Activated naive CD8-positive, alpha-beta T cell treated with anti-CD3 and anti-CD28 coated beads for 36 hours (primary cell): ENCODE measurements around the gene WFIKKN1. TPM values are rescaled to one million over a fixed set of nuclear protein-coding genes. Genes with fewer than 3 reads are reported as not detected.

Experiments
- DNase-seq: peaks from one replicate; pipeline ENCODE4 v3.0.0; 2021
- H3K27ac Mint-ChIP-seq: one replicate; pipeline ENCODE4 v1.8.0; 2022; ENCODE audit warnings: mild to moderate bottlenecking, moderate library complexity, mixed read lengths
- H3K27me3 Mint-ChIP-seq: one replicate; pipeline ENCODE4 v1.8.0; 2022; ENCODE audit warnings: mild to moderate bottlenecking, mixed read lengths
- H3K36me3 Mint-ChIP-seq: one replicate; pipeline ENCODE4 v1.8.0; 2021; ENCODE audit warnings: mild to moderate bottlenecking, mixed read lengths
- H3K4me1 Mint-ChIP-seq: one replicate; pipeline ENCODE4 v1.8.0; 2021; ENCODE audit warnings: mixed read lengths
- H3K4me3 Mint-ChIP-seq: one replicate; pipeline ENCODE4 v1.8.0; 2022; ENCODE audit warnings: mild to moderate bottlenecking, moderate library complexity, mixed read lengths
- H3K9me3 Mint-ChIP-seq: one replicate; pipeline ENCODE4 v1.8.0; 2022; ENCODE audit warnings: mixed read lengths
- total RNA-seq, 2 experiments: library from RNA; stranded (reverse); gene quantifications; one replicate each; pipeline ENCODE4 v1.2.3, GENCODE V29; 2021

WFIKKN1 gene
- total RNA-seq, 2 experiments from 2014 or later: 0.10 TPM; not detected in 1

DNA sequence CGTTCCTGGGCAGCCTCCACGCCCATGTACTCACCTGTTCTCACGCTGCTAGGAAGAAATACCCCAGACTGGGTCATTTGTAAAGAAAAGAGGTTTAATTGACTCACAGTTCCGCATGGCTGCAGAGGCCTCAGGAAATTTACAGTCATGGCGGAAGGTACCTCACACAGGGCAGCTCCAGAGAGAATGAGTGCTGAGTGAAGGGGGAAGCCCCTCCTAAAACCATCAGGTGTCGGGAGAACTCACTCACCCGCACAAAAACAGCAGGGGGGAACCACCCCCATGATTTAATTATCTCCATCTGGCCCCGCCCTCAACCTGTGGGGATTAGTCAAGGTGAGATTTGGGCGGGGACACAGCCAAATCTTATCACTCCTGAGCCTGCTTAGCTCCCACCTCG lies 22.8 kb upstream of the WFIKKN1 start:
- DNase-seq: peak; percentile 42
- no peak overlapping the region for H3K4me3 Mint-ChIP-seq
- H3K36me3 Mint-ChIP-seq: peaks cover 9% of the 10 kb centered on the region
- H3K27ac Mint-ChIP-seq: peak overlapping the region; percentile 11
- no peaks in the 10 kb centered on the region for H3K27me3 Mint-ChIP-seq
- peaks cover 19% of the 10 kb centered on the region for H3K4me1 Mint-ChIP-seq
- H3K9me3 Mint-ChIP-seq: no peaks in the 10 kb centered on the region

DNA sequence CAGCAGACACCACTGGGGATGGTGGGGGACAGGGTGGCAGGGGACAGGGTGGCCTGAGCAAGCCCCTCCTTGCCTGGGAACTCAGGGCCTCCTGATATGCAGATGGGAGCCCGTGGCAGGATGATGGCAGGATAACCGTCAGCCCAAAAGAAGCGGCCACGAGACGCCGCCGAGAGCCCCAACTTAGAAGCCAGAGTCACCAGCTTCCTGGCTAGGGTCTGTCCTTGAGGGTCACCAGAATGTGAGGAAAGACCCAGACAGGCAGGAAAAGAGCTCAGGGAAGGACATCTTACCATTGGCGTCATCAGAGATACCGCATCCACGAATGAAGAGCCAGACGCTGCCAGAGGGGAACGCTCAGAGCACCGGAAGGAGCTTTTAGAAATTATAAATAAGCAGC lies 21.5 kb upstream of the WFIKKN1 start:
- Mint-ChIP-seq H3K9me3 (no peaks in the 10 kb centered on the region), H3K36me3 (peaks cover 8% of the 10 kb centered on the region), H3K27ac (no peak overlapping the region), H3K4me3 (no peak overlapping the region), H3K27me3 (no peaks in the 10 kb centered on the region), H3K4me1 (peaks cover 11% of the 10 kb centered on the region)
- DNase-seq: no peak

DNA sequence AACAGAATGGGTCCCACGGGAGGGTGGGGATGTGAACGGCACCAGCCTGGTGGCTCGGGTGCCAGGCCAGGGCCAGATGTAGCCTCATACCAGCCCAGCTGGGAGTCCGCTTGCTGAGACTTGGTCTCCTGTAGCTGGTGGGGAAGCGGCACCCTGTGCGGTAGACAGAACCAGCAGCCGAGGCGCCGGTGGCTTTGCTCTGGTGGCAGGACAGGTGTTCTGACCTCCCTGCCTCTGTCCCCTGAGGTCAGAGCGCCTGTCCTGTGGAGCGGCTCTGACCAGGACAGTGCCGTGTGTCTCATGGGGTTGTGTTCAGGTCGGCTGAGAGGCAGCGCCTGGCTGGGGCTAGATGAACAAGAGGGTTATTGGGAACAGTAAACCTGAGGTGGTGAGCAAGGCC lies 20.8 kb upstream of the WFIKKN1 start:
- no peak overlapping the region for H3K4me3 Mint-ChIP-seq
- H3K4me1 Mint-ChIP-seq: peaks cover 11% of the 10 kb centered on the region
- H3K27ac Mint-ChIP-seq: no peak overlapping the region
- no peaks in the 10 kb centered on the region for H3K9me3 Mint-ChIP-seq
- peaks cover 3% of the 10 kb centered on the region for H3K36me3 Mint-ChIP-seq
- no peak for DNase-seq
- no peaks in the 10 kb centered on the region for H3K27me3 Mint-ChIP-seq

DNA sequence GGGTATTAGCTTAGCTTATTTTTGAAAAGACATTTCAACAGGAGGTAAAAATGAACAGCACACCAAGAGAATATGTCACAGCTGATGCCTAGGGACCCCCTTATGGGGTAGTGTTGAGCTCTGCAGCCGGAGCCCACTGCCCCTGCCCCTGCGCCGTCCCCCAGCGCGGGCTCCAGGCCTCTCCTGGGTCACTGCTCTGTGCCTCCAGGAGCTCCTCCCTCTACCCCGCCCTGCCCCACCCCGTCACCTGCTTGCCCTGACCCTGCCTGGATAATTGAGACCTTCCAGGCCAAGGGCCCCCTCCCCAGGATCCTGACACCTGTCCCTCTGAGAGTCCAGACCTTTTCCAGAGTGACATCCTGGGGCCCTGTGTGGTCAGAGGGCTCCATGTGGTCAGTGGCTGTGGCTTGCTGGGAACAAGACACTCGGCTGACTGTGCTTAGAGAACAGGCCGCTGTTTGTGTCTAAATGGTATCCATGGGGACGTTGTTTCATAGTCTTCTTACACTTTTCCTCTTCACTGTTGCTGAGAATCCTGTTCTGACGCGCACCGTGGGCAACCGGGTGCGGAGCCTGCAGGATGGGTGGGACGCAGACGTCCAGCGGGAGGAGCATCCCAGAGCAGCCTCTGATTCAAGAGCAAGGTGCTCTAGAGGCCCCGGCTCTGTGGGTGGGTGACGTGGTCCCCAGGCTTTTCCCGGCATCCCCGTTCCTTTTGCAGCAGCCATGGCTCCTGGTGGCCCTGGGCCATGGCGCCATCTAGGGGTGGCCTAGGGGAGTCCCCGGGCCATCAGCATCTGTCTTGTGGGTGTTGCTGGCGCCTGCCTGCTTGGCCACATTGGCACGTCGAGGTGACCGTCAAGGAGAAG lies 20.0 kb upstream of the WFIKKN1 start:
- DNase-seq: peak; percentile 67
- peaks cover 11% of the 10 kb centered on the region for H3K4me1 Mint-ChIP-seq
- no peak overlapping the region for H3K27ac Mint-ChIP-seq
- H3K27me3 Mint-ChIP-seq: no peaks in the 10 kb centered on the region
- no peaks in the 10 kb centered on the region for H3K9me3 Mint-ChIP-seq
- no peaks in the 10 kb centered on the region for H3K36me3 Mint-ChIP-seq
- no peak overlapping the region for H3K4me3 Mint-ChIP-seq

DNA sequence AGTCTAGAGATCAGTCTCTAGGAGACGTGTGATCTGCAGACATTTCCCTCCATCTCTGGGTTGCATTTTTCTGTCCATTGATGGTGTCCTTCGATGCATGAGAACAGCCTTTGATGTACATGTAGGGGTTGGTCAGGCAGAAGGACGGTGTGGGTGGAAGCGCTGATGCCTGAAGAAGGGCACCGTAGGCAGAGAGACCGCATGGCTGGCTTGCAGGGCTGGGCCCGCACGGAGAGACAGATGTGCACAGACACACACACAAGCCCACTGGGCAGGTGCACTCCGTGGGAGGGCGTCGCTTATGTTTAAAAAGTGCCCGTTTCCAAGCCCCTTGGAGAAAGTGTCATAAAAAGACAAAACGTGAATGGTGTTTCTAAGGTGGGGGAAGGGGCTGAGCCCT lies 15.7 kb upstream of the WFIKKN1 start:
- Mint-ChIP-seq H3K4me1 (peaks cover 5% of the 10 kb centered on the region), H3K27me3 (no peaks in the 10 kb centered on the region), H3K27ac (no peak overlapping the region), H3K4me3 (no peak overlapping the region), H3K36me3 (no peaks in the 10 kb centered on the region), H3K9me3 (no peaks in the 10 kb centered on the region)
- no peak for DNase-seq

DNA sequence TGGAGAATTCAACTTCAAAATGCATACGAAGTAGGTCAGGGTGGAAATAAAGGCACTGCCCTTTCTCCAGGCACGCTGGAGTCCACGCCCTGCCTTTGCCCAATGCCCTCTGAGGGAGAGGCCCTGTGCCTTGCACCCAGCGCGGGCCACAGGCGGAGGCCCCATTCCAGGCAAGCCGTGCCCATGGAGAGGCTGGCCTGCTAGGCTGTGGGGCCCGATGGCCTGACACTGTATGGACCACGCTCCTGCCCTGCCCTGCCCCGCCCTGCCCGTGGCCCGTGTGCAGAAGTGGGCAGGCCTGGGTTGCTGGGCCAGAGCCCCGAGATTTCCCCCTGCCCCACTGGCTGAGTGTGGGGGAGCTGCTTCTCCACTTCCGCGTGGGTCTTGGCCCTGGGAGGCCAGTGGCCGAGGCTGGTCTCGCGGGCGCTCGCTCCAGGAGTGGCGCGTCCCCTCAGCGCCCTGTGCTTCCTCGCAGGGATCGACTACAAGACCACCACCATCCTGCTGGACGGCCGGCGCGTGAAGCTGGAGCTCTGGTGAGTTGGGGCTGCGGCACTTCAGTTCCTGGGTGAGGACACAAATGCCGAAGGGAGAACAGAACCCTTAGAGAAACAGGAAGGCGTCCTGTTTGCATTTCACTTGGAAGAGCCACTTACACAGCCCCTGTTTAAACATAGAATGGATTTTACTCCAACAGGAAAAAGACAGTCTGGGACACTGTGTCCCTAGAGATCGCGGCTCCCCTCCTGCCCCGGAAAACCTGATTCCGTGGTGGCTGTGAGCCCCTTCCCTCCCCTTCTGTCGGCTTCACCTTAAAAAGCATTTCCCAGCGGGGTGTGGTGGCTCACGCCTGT lies 13.8 kb upstream of the WFIKKN1 start:
- H3K4me3 Mint-ChIP-seq: no peak overlapping the region
- no peak overlapping the region for H3K27ac Mint-ChIP-seq
- H3K9me3 Mint-ChIP-seq: no peaks in the 10 kb centered on the region
- H3K36me3 Mint-ChIP-seq: no peaks in the 10 kb centered on the region
- H3K4me1 Mint-ChIP-seq: no peaks in the 10 kb centered on the region
- H3K27me3 Mint-ChIP-seq: no peaks in the 10 kb centered on the region
- no peak for DNase-seq

DNA sequence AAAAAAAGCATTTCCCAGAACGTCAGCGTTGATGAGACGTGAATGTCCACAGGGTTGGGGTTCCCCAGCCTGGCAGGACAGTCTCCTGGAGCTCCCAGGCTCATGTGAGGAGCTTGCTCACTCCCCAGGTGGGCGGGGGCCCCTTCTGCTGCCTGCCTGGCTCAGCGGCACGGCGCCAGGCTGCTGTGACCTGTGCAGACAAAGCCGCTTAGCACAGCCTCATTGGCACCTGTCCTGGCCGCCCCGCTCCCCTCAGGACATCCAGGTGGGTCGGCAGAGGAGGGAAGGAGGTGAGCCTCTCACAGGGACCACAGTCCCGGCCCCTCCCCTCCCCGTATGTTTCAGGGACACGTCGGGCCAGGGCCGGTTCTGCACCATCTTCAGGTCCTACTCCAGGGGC lies 12.9 kb upstream of the WFIKKN1 start:
- Mint-ChIP-seq H3K36me3 (no peaks in the 10 kb centered on the region), H3K9me3 (no peaks in the 10 kb centered on the region), H3K27me3 (no peaks in the 10 kb centered on the region), H3K4me3 (no peak overlapping the region), H3K27ac (no peak overlapping the region), H3K4me1 (no peaks in the 10 kb centered on the region)
- DNase-seq: no peak

DNA sequence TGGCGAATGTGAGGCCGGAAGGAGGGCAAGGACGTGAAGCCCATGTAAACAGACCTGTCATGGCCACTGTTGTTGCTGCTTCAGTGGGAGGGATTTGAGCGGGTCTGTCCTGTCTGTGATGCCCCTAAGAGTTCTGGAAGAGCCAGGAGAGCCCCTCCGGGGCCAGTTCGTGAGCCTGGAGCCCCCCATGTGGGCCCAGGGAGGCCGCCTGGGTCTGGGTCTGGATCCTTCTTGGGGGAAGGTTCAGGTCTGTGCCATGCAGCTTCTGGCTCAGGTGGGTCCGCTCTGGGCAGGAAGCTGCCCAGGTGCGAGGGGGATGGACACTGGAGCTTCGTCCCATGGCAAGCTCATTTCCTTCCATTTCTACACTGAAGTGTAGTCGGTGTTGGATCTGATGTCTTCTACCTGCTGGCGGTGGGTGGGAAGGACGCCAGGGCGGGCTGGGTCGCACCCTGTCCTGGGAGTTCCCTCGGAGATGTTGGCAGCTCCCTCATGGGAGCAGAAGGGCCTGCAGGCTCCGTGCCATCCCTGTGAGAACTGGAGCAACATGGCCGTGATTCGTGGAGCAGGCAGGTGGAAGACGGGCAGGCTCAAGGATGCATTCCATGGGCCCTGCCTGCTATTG lies 11.2 kb upstream of the WFIKKN1 start:
- H3K27me3 Mint-ChIP-seq: no peaks in the 10 kb centered on the region
- H3K36me3 Mint-ChIP-seq: no peaks in the 10 kb centered on the region
- H3K4me3 Mint-ChIP-seq: no peak overlapping the region
- no peak overlapping the region for H3K27ac Mint-ChIP-seq
- H3K9me3 Mint-ChIP-seq: no peaks in the 10 kb centered on the region
- no peak for DNase-seq
- H3K4me1 Mint-ChIP-seq: no peaks in the 10 kb centered on the region

DNA sequence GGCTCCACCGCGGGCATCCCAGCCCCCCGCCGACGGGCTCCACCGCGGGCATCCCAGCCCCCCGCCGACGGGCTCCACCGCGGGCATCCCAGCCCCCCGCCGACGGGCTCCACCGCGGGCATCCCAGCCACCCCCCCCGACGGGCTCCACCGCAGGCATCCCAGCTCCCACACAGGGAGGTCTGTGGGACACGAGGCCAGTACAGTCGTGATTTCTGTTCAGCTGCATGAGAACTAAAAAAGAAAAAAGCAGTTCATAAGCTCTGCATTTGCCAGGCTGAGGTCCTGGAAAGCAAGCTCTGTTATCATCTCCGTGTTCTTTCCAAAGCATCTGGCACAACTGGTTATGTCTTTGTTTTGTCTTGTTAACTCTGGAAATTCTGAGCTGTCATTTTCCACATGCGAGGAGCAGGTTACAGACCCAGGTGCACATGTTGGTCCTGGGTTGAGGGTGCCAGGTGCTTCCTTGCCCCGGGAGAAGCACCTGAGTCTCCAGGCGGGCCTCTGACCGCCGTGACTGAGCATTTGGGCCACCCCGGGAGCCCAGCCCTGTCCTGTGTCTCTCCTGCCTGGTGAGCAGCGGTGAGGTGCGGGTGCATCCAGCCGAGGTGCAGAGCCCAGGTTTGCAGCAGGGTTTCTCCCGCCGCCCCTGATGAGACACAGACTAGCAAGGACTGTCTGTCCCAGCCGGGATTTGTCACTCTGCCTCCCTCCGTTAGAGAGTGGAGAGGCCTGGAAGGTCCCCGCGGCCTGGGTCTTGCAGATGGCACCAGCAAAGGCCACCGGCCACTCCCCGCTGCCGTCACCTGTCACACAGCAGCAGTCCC lies 9.9 kb upstream of the WFIKKN1 start:
- Mint-ChIP-seq H3K36me3 (no peaks in the 10 kb centered on the region), H3K27ac (no peak overlapping the region), H3K9me3 (no peaks in the 10 kb centered on the region), H3K27me3 (no peaks in the 10 kb centered on the region), H3K4me1 (no peaks in the 10 kb centered on the region), H3K4me3 (no peak overlapping the region)
- no peak for DNase-seq

DNA sequence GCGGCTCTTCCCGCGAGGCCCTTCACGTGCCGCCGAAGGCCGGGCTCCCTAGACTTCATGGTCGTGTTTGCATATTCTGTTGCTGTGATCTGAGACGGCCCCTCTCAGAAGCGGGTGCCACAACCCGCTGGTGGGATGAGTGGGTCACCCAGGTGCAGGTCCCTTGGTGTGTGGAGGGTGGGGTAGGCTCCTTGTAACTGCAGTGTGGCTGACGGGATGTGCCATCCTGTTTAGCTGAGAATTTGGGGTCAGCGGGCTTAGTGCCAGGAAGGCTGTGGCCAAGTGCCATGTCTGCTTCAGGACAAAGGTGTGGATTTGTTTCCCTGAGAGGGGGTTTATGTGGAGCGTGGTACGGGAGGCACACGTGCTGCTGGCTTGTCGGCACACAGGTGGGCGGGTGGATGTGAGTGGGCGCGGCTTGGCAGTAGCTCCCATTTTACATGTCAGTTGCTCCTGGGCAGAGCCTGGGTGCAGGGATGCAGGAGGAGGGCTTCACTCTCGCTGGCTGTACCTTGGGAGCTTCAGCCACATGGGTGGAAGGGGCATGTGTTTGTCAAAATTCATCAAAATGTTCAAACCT lies 9.2 kb upstream of the WFIKKN1 start:
- Mint-ChIP-seq H3K4me1 (no peaks in the 10 kb centered on the region), H3K9me3 (no peaks in the 10 kb centered on the region), H3K36me3 (no peaks in the 10 kb centered on the region), H3K4me3 (no peak overlapping the region), H3K27me3 (no peaks in the 10 kb centered on the region), H3K27ac (peak overlapping the region; percentile 38)
- DNase-seq: no peak

DNA sequence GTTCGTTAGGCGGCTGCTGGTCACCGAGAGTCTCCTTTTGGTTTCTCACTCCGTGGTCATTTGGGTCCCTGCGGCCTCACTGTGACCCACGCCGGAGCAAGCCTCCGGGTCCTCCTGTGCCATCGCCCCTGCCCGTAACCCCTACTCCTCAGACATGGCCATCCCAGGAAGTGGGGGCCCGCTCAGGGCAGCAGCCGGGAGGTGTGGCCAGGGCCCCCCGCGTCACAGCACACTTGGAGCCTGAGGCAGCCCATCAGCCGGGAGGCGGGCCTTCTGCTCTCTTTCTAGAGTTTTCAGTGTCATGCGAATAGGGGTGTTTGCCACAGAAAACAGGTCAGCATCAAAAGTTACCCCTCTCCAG lies 7.9 kb upstream of the WFIKKN1 start:
- Mint-ChIP-seq H3K9me3 (no peaks in the 10 kb centered on the region), H3K36me3 (no peaks in the 10 kb centered on the region), H3K4me3 (no peak overlapping the region), H3K4me1 (no peaks in the 10 kb centered on the region), H3K27me3 (no peaks in the 10 kb centered on the region), H3K27ac (no peak overlapping the region)
- DNase-seq: no peak

DNA sequence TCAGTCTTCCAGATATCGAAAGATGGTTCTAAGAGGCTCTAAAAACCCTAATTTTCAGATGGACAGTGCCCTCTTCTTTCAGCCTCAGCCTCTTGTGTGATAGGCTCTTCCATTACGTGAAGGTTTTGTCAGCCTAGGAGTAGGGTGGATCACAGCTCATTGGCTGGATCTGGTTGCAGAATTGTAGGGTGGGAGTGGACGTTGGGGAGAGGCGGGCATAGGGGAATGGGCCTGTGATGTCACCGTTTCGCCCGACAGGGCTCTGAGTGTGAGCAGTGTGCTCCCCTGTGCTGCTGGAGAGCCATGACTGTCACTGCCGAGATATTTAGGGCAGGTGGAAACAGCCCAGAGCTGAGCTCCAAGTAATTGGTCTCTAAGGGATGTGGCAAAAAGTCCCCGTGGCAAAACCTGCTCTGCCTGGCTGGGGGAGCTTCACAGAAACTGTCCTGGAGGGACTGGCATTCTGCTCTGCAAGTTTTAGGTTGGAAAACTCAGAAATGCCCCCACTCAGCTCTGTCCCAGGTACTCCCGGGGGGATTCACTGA lies 6.2 kb upstream of the WFIKKN1 start:
- H3K9me3 Mint-ChIP-seq: no peaks in the 10 kb centered on the region
- no peak for DNase-seq
- no peak overlapping the region for H3K27ac Mint-ChIP-seq
- H3K27me3 Mint-ChIP-seq: no peaks in the 10 kb centered on the region
- H3K4me1 Mint-ChIP-seq: no peaks in the 10 kb centered on the region
- no peaks in the 10 kb centered on the region for H3K36me3 Mint-ChIP-seq
- H3K4me3 Mint-ChIP-seq: no peak overlapping the region

DNA sequence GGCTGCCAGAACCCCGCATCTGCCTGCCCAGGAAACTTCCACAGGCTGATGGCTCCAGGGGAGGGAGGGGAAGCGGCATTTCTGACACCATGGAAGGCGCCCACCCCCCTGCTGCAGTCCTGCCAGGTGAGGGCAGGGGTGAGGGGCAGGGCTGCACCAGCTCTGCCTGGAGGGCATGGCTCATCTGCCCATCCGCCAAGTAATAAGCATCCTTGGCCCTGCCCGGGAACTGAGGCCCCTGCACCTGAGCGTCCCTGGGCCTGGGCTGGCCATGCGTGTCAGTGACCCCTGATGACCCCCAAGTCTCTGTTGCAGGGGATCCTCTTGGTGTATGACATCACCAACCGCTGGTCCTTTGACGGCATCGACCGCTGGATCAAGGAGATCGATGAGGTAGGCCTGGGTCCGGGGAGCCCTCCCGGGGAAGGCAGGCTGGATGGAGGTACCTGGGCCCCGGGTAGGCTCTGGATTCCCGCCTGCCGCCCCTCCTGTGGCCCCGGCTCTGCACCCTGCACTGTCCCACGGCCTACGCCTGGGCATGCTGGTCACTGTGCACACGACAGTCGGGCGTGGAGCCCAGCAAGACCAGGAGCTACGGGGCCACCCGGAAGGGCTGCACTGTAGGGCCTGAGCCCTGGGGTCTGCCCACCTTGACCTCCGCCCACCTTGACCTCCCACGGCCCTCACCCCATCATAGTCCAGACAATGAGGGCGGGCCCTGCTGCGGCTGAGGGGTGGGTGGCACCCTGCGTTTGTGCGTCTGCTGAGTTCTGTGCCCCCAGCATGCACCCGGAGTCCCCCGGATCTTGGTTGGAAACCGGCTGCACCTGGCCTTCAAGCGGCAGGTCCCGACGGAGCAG lies 5.4 kb upstream of the WFIKKN1 start:
- Mint-ChIP-seq H3K27ac (no peak overlapping the region), H3K4me3 (no peak overlapping the region), H3K27me3 (no peaks in the 10 kb centered on the region), H3K36me3 (no peaks in the 10 kb centered on the region), H3K9me3 (no peaks in the 10 kb centered on the region), H3K4me1 (no peaks in the 10 kb centered on the region)
- DNase-seq: no peak
